Hepatocyte (in vitro differentiated cells): ENCODE data around the gene NOL9.

Experiments
- EZH2 ChIP-seq: fragments of 200-600 bp; sonication (generic); IDR thresholded peaks from 2 replicates; pipeline ENCODE4 v1.6.1; 2016; ENCODE audit warnings: antibody characterized with exemption, mild to moderate bottlenecking, borderline replicate concordance
- EZH2phosphoT487 ChIP-seq: fragments of 200-600 bp; sonication (generic); IDR thresholded peaks from one replicate; pipeline ENCODE4 v1.6.1; 2018; ENCODE audit warnings: antibody characterized with exemption, mild to moderate bottlenecking, low read depth, moderate library complexity; ENCODE audit not compliant: unreplicated experiment, severe bottlenecking
- TF ChIP-seq, protein P1 (sequence below): fragments of 200-600 bp; sonication (generic); IDR thresholded peaks from 2 replicates; pipeline ENCODE4 v1.5.1; 2016; ENCODE audit warnings: antibody characterized with exemption, mild to moderate bottlenecking; ENCODE audit not compliant: poor library complexity

DNA sequence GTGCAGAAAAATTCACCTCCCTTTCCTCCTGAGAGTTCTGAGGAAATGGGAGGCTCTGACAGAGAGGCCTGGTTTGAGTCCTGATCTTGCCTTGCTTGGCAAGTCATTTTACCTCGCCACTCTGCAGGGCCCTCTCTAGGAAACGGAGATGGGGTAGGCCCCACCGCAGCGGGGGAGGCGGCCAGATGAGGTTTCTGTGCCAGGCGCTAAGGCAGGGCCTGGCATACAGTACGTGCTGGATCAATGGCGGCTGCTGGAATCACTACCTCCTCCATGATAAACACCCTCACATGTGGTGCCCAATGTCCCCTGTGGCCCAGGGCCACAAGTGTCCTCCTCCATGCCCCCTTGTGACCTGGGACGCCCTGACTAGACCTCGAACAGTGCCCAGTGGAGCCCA, 62.3 kb downstream of the NOL9 start:
- TF ChIP-seq EZH2 (no peak), EZH2phosphoT487 (no peak)
- TF ChIP-seq, protein P1, sequence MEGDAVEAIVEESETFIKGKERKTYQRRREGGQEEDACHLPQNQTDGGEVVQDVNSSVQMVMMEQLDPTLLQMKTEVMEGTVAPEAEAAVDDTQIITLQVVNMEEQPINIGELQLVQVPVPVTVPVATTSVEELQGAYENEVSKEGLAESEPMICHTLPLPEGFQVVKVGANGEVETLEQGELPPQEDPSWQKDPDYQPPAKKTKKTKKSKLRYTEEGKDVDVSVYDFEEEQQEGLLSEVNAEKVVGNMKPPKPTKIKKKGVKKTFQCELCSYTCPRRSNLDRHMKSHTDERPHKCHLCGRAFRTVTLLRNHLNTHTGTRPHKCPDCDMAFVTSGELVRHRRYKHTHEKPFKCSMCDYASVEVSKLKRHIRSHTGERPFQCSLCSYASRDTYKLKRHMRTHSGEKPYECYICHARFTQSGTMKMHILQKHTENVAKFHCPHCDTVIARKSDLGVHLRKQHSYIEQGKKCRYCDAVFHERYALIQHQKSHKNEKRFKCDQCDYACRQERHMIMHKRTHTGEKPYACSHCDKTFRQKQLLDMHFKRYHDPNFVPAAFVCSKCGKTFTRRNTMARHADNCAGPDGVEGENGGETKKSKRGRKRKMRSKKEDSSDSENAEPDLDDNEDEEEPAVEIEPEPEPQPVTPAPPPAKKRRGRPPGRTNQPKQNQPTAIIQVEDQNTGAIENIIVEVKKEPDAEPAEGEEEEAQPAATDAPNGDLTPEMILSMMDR, result no peak
